ENCODE measurements around the gene NELFE.

The NELFE gene

GRCh38 chr6:31905041-31905440, 53.7 kb downstream of the NELFE start:
- Histone ChIP-seq H3K4me3 (no peak overlapping the region), H3K27ac (no peak overlapping the region)
- TF ChIP-seq, protein P1, sequence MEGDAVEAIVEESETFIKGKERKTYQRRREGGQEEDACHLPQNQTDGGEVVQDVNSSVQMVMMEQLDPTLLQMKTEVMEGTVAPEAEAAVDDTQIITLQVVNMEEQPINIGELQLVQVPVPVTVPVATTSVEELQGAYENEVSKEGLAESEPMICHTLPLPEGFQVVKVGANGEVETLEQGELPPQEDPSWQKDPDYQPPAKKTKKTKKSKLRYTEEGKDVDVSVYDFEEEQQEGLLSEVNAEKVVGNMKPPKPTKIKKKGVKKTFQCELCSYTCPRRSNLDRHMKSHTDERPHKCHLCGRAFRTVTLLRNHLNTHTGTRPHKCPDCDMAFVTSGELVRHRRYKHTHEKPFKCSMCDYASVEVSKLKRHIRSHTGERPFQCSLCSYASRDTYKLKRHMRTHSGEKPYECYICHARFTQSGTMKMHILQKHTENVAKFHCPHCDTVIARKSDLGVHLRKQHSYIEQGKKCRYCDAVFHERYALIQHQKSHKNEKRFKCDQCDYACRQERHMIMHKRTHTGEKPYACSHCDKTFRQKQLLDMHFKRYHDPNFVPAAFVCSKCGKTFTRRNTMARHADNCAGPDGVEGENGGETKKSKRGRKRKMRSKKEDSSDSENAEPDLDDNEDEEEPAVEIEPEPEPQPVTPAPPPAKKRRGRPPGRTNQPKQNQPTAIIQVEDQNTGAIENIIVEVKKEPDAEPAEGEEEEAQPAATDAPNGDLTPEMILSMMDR (IDR thresholded peaks at IDR 0.05): no peak
- DNase-seq (ENCODE audit: low spot score): no peak

DNA sequence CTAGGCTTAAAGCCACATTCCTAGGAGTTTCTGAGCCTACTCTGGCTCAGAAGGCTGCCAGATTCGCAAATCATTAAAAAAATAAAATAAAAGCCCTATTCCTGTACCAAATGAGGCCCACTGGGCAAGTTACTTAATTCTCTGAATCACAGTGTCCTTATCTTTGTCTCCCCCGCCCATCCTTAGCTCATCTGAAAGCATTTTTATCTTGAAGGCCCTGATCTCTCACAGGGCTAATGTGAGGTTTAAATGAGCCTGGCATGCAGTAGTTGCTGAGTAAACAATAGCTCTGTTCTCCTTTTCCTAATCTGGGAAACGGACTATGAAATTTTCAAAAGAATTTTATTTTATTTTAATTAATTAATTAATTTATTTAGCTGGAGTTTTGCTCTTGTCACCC, 54.8 kb downstream of the NELFE start:
- H3K27ac ChIP-seq: no peak overlapping the region

More for the DNA sequence above, 54.8 kb downstream of the NELFE start:
- no peak overlapping the region for H3K4me3 ChIP-seq
- DNase-seq (ENCODE audit: low spot score): no peak
- TF ChIP-seq, protein P1 (IDR thresholded peaks at IDR 0.05): no peak

Data from coronary artery (tissue), 2 donors.